Hematopoietic multipotent progenitor cell (in vitro differentiated cells): ENCODE measurements around the gene COX19. TPM values are rescaled to one million over a fixed set of nuclear protein-coding genes. Genes with fewer than 3 reads are reported as not detected.
"Not testable (repeated sequence)": the region's sequence is repeated elsewhere in the genome, so short reads cannot be mapped to it uniquely, and the experiment has no call there.

ENCODE experiments used
- DNase-seq, 3 donors: peaks; one replicate each; pipeline ENCODE4 v3.0.0-alpha.2; 2011 to 2015; ENCODE audit warnings: low read depth in 2 of 3, low spot score in 2 of 3
- total RNA-seq: library from RNA; depleted of rRNA; stranded (reverse); fragments of >200 nt; gene quantifications from one replicate; pipeline ENCODE4 v1.2.3, GENCODE V29; 2012

The COX19 gene
- total RNA-seq, 1 donor: 23.7 TPM

GRCh38 chr7:1011297-1012003 lies 36.1 kb upstream of the COX19 start:
- DNase-seq: no peak

- DNase-seq: no peak
Observed at GRCh38 chr7:1010226-1010625, 34.9 kb upstream of the COX19 start.

- DNase-seq: no peak
Observed at GRCh38 chr7:1009747-1010146, 34.4 kb upstream of the COX19 start.

- DNase-seq: no peak
Observed at GRCh38 chr7:1008733-1009363, 33.5 kb upstream of the COX19 start.

GRCh38 chr7:1007901-1008300 lies 32.6 kb upstream of the COX19 start:
- no peak for DNase-seq

GRCh38 chr7:1005303-1005702 lies 30.0 kb upstream of the COX19 start:
- DNase-seq: no peak

- no peak for DNase-seq
Observed at GRCh38 chr7:1004018-1004852, 28.9 kb upstream of the COX19 start.

GRCh38 chr7:1002445-1002844 lies 27.1 kb upstream of the COX19 start:
- DNase-seq: not testable (repeated sequence)

- not testable (repeated sequence) for DNase-seq
Observed at GRCh38 chr7:1002026-1002425, 26.7 kb upstream of the COX19 start.

GRCh38 chr7:1001069-1001770 lies 25.9 kb upstream of the COX19 start:
- DNase-seq: not testable (repeated sequence)

- no peak for DNase-seq
Observed at GRCh38 chr7:999941-1000935, 24.9 kb upstream of the COX19 start.

GRCh38 chr7:999149-999879 lies 24.0 kb upstream of the COX19 start:
- no peak for DNase-seq

GRCh38 chr7:997404-998395 lies 22.4 kb upstream of the COX19 start:
- no peak for DNase-seq

- no peak for DNase-seq
Observed at GRCh38 chr7:996079-996872, 20.9 kb upstream of the COX19 start.

GRCh38 chr7:995571-995970 lies 20.2 kb upstream of the COX19 start:
- no peak for DNase-seq

- no peak for DNase-seq
Observed at GRCh38 chr7:994592-995308, 19.4 kb upstream of the COX19 start.
